ENCODE results near the gene PALMD.

Gene PALMD

GRCh38 chr1:99645699-99646531, at the start of gene PALMD:
TSS of gene PALMD (plus strand) at chr1:99646113. CDS start at chr1:99646318, 205 bp downstream.
- DNase-seq (ENCODE audit: low spot score), result peak; percentile 65

- DNase-seq (ENCODE audit: low spot score), result no peak
These were observed 47.0 kb upstream of the PALMD start for GRCh38 chr1:99598738-99599411.

DNA sequence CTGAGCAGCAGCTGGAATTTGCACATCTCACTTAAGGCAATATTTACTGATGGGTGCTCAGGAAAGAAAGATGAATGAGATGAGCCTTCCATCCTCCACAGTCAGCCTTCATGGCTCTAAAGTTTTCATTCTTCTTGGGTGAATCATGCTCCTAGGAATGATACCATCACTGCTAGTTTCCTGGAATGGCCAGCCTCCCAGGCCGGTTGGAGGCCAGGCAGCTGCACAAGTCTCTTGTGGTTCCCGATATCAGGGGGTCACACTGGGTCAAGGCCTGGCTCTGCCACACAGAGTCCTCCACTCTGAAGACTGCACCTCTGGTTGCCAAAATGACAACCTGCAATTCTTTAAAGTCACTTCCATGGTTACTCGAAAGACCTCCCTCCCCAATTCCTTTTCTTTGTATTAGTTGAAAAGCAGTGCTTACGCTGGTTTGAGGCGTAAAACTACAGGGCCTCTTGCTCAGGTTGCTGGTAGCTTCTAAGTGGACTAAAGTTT, 46.2 kb upstream of the PALMD start:
- no peak for DNase-seq (ENCODE audit: low spot score)

DNA sequence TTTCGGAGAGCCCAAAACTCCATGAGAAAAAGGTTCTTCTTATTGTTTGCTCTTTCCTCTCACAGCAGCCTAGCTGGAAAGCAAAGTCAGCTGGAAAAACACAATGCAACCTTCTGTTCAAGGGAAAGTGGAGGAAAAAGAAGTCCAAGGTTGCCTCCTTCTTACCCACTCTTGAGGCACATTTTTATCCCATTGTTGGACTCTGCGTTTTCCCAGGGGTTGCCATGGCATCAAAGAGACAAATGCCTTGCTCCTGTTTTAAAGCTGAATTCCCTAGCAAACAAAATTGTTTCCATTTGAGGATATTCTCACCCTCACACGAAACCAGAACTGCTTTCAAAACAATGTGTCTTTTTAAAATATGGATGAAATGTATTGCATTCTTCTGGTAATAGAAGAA, 45.1 kb upstream of the PALMD start:
- DNase-seq (ENCODE audit: low spot score), result peak; percentile 14

GRCh38 chr1:99601208-99601607, 44.7 kb upstream of the PALMD start:
- no peak for DNase-seq (ENCODE audit: low spot score)

GRCh38 chr1:99601709-99602403, 44.1 kb upstream of the PALMD start:
- no peak for DNase-seq (ENCODE audit: low spot score)

DNA sequence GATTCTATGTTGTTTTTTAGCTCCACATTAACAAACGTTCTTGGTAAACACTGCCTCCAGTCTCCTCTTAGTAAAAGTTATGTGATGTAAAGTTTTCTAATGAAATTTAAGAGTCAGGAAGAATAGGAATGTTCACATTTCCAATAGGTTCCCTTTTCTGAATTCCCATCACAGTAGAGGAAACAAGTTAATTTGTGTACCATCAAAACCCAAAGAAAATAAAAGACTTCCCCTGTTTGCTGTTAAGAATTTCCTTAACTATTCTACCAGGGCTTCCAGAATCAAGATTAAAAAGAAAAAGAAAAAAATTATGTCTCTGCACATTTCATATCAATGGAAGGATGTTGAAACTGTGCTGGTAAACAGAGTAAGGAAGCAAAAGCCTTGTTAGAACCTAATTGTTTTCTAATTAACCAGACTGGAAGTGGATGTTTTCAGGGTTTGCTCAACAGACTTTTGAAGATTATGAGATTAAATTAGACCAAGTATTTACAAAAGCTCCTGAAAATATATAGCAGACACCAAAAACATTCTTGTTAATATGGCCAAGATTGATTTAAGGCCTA, 43.4 kb upstream of the PALMD start:
- DNase-seq (ENCODE audit: low spot score), result no peak

GRCh38 chr1:99603699-99604560, 42.0 kb upstream of the PALMD start:
- DNase-seq (ENCODE audit: low spot score), result no peak

- DNase-seq (ENCODE audit: low spot score), result no peak
These were observed 39.6 kb upstream of the PALMD start for GRCh38 chr1:99606306-99606705.

DNA sequence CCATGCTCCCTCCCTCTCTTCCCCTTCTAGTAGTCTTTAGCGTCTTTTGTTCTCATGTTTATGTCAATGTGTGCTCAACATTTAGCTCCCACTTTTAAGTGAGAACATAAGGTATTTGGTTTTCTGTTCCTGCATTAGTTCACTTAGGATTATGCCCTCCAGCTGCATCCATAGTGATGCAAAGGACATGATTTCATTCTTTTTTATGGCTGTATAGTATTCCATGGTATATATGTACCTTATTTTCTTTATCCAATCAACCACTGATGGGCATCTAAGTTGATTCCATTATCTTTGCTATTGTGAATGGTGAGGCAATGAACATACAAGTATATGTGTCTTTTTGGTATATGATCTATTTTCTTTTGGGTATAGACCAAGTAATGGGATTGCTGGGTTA, 38.3 kb upstream of the PALMD start:
- DNase-seq (ENCODE audit: low spot score), result no peak

GRCh38 chr1:99608058-99608457, 37.9 kb upstream of the PALMD start:
- no peak for DNase-seq (ENCODE audit: low spot score)

DNA sequence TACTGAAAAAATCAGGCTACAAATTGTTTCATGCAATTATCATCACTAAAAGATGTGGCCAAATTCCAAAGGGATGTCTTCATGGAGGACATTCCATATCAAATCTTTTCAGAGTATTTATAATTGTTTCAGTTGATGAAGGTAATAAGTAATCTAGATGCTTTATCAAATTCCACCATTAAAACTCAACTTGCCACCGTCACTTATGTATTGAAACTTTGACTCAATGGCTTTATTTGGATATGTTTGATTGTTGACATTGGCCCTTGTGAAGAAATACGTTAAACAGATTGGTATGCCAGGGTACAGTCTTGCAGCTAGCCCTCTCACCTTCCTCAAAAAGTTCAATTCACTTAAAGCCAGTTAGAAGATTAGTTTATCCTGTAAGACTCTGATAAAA, 32.2 kb upstream of the PALMD start:
- DNase-seq (ENCODE audit: low spot score), result no peak

DNA sequence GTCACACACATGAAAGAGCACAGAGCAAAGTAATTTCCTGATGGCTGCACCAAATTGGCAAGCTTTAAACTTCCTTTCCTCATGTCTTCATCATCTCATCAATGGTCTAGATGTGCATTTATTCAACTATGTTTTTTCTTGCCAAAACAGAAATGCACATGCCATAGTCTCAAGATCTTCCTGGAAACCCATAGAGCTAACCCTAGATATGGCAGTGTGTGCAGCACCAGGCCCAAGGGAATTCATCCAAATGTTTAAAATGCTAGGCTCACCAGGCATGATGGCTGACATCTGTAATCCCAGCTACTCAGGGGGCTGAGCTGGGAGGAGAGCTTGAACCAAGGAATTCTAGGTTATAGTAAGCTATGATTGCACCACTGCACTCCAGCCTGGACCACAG, 31.2 kb upstream of the PALMD start:
- no peak for DNase-seq (ENCODE audit: low spot score)

- DNase-seq (ENCODE audit: low spot score), result no peak
These were observed 26.3 kb upstream of the PALMD start for GRCh38 chr1:99619583-99619982.

- DNase-seq (ENCODE audit: low spot score), result no peak
These were observed 24.5 kb upstream of the PALMD start for GRCh38 chr1:99621340-99621901.

GRCh38 chr1:99622702-99623347, 23.1 kb upstream of the PALMD start:
- no peak for DNase-seq (ENCODE audit: low spot score)

DNA sequence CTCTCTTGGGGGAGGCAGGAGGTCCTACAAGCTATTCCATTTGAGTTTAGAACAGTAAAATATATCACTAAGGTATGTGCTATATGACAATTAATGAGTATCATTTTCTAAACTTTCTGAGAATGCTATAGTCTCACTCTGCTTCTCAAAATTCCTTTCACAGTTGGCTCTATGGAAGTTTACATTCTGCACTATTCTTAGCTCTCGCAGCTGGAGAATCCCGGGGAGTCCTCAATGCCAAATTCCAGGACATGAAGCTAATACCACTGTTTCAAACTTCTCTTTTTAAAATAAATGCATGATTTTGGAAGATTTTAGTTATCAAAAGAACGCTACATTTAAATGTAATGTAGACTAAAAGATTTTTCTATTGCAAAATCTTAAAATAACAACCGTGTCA, 22.4 kb upstream of the PALMD start:
- no peak for DNase-seq (ENCODE audit: low spot score)

GRCh38 chr1:99627615-99628014, 18.3 kb upstream of the PALMD start:
- no peak for DNase-seq (ENCODE audit: low spot score)

DNA sequence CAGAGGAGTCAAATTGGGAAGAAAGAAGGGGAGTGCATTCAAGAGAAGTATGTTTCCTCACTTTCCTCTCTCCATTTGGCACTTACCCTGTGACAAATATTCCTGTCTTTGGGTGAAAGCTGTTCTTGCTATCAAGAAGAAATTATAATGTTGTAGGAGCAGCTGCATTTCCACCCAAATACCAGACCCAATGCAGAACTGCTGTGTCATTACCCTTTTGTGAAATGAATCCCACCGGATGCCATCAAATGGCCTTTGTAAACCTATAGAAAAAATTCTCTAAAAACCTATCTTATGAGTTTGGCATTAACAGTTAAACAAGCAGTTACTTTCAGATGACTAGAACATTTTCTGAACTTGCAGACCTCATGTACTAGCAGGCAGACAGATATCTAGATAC, 16.7 kb upstream of the PALMD start:
- no peak for DNase-seq (ENCODE audit: low spot score)

- DNase-seq (ENCODE audit: low spot score), result no peak
These were observed 10.8 kb upstream of the PALMD start for GRCh38 chr1:99634971-99635624.
